ENCODE data around the gene SUPT5H.
A peak's percentile ranks its signal among the peaks of the same experiment; 100 is the strongest.
"Not testable (repeated sequence)": the region's sequence is repeated elsewhere in the genome, so short reads cannot be mapped to it uniquely, and the experiment has no call there.

SUPT5H gene

GRCh38 chr19:39467941-39468340, 22.6 kb downstream of the SUPT5H start:
- DNase-seq (ENCODE audit: low spot score): no peak

- DNase-seq (ENCODE audit: low spot score): no peak
Measured at GRCh38 chr19:39469036-39469435, 23.7 kb downstream of the SUPT5H start.

- DNase-seq (ENCODE audit: low spot score): no peak
Measured at GRCh38 chr19:39469567-39469966, 24.2 kb downstream of the SUPT5H start.

- no peak for DNase-seq (ENCODE audit: low spot score)
Measured at GRCh38 chr19:39470724-39471339, 25.4 kb downstream of the SUPT5H start.

GRCh38 chr19:39471756-39472536, 26.6 kb downstream of the SUPT5H start:
- DNase-seq (ENCODE audit: low spot score): no peak

- DNase-seq (ENCODE audit: low spot score): no peak
Measured at GRCh38 chr19:39472746-39473442, 27.5 kb downstream of the SUPT5H start.

GRCh38 chr19:39473443-39473960, 28.1 kb downstream of the SUPT5H start:
- no peak for DNase-seq (ENCODE audit: low spot score)

- DNase-seq (ENCODE audit: low spot score): peak; percentile 43
Measured at GRCh38 chr19:39474139-39474620, 28.8 kb downstream of the SUPT5H start.

- no peak for DNase-seq (ENCODE audit: low spot score)
Measured at GRCh38 chr19:39475748-39476147, 30.4 kb downstream of the SUPT5H start.

GRCh38 chr19:39479319-39479801, 34.0 kb downstream of the SUPT5H start:
- not testable (repeated sequence) for DNase-seq (ENCODE audit: low spot score)

- no peak for DNase-seq (ENCODE audit: low spot score)
Measured at GRCh38 chr19:39479916-39480315, 34.5 kb downstream of the SUPT5H start.

GRCh38 chr19:39480337-39481228, 35.2 kb downstream of the SUPT5H start, which contains the start of gene TIMM50:
Gene TIMM50 (plus strand): TSS chr19:39480838. CDS start chr19:39480854, 16 bp downstream.
- peak; percentile 95 for DNase-seq (ENCODE audit: low spot score)

GRCh38 chr19:39481229-39481545, 35.8 kb downstream of the SUPT5H start:
- no peak for DNase-seq (ENCODE audit: low spot score)

- DNase-seq (ENCODE audit: low spot score): no peak
Measured at GRCh38 chr19:39481676-39482075, 36.3 kb downstream of the SUPT5H start.

GRCh38 chr19:39483141-39483540, 37.8 kb downstream of the SUPT5H start:
- no peak for DNase-seq (ENCODE audit: low spot score)

- DNase-seq (ENCODE audit: low spot score): no peak
Measured at GRCh38 chr19:39489756-39490155, 44.4 kb downstream of the SUPT5H start.

- DNase-seq (ENCODE audit: low spot score): no peak
Measured at GRCh38 chr19:39492225-39492624, 46.8 kb downstream of the SUPT5H start.

- DNase-seq (ENCODE audit: low spot score): no peak
Measured at GRCh38 chr19:39492788-39493187, 47.4 kb downstream of the SUPT5H start.

GRCh38 chr19:39494661-39495060, 49.3 kb downstream of the SUPT5H start:
- no peak for DNase-seq (ENCODE audit: low spot score)

- DNase-seq (ENCODE audit: low spot score): no peak
Measured at GRCh38 chr19:39496063-39496462, 50.7 kb downstream of the SUPT5H start.

GRCh38 chr19:39497701-39497995, 52.3 kb downstream of the SUPT5H start:
- DNase-seq (ENCODE audit: low spot score): no peak

Data from Ammon's horn (tissue), 1 donor.